Eye (tissue), 1 donor: ENCODE measurements around the gene TAB2.
A peak's percentile ranks its signal among the peaks of the same experiment; 100 is the strongest.

Source experiments
- DNase-seq: peaks from one replicate; pipeline ENCODE4 v3.0.0-alpha.2; 2015

Gene TAB2, protein sequence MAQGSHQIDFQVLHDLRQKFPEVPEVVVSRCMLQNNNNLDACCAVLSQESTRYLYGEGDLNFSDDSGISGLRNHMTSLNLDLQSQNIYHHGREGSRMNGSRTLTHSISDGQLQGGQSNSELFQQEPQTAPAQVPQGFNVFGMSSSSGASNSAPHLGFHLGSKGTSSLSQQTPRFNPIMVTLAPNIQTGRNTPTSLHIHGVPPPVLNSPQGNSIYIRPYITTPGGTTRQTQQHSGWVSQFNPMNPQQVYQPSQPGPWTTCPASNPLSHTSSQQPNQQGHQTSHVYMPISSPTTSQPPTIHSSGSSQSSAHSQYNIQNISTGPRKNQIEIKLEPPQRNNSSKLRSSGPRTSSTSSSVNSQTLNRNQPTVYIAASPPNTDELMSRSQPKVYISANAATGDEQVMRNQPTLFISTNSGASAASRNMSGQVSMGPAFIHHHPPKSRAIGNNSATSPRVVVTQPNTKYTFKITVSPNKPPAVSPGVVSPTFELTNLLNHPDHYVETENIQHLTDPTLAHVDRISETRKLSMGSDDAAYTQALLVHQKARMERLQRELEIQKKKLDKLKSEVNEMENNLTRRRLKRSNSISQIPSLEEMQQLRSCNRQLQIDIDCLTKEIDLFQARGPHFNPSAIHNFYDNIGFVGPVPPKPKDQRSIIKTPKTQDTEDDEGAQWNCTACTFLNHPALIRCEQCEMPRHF

DNA sequence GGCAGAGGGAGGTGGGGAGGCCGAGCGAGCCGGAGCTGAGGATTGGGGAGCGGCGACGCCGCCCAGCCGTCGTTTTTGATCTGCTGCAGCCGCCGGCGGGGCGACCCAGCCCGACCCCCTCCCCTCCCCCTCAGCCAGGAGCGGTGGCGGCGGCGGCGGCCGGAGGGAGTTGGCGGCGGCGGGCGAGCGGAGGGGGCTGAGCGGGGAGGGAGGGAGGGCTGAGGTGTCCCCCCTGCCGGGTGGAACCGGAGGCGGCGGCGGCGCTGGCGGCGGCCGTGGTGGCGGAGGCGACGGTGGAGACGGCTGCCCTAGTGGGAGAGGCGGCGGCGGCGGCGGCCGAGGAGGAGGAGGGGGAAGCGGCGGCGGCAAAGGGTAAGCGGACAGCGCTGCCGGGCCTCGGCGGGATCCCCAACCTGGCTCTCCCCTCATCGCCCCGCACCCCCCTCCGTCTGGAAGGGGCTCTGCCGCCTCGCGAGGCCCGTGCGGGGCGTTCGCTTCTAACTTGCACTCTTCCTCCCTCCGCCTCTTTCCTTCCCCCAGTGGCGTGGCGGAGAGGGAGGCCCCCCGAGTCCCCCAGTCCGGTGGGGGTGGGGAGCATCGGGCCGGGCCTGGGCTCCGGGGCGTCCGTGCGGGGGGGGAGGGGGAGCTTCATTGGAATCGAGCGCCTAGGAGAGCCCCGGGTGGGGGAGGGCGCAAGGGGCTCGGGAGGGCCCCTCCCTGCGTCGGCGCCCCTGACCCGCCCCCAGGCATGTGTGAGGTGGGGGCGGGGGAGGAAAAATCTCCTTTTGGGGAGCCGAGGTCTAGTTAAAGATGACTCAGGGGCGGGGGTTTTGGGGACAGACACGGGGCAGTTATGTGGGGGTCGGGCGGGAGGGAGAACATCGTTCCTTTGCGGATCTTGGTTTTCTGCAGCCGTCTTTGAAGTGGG, at the start of gene TAB2:
TAB2 (plus strand) TSS at position 69 of the 928 bp plus-strand sequence. CDS start 52,286 bp downstream, outside the sequence.
- DNase-seq: peak; percentile 87

DNA sequence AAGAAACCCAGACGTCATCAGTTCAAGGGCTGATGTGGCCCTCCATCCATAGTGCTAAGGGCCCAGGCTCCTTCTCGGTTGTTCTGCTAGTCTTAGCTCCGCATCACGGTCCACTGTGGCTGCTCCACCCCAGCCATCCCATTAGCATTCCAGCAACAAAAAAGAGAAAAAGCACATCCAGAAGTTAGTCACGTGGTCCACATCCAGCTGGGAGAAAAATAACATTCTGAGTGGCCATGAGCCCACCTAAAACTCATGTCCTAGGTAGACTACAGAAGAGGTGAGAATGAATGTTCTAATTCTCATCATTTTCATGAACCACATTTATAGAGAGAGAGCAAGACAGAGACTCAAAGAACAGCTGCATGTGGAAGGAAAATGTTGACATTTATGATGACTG, 49.4 kb upstream of the TAB2 start:
- no peak for DNase-seq

DNA sequence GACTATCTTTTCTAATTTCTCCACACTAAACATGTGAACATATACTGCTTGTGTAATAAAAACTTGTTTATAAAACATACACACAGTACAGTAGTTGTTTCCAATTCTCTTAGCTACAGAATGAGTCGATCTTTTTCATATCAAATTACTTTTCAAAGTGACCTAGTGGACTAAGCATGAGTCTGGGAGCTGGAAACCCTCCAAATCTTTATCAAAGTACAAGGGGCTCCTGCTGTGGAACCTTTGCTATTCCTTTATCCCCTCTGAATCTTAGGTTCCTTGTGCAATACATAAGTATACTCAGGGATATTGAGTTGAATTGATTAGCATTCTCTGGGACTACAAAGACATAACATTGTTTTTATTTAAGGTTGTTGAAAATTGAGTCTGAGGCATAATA, 48.7 kb upstream of the TAB2 start:
- DNase-seq: no peak

DNA sequence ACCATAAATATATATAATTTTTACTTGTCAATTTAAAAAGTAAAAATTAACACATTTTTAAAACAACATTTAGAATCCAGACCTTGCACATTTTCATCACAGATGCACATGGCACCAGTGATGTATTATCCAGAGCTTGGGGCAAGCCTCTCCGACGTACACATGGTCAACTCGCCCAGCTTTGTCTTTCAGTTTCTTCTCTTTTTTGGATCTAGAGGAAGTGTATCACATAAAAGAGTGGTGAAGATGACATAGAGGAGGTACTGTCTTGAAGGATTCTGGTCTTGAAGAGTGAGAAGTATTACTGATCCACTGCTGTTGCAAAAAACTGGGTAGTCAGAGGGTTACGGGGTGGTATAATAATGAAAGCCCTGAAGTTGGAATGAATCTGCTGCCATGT, 46.9 kb upstream of the TAB2 start:
- no peak for DNase-seq

DNA sequence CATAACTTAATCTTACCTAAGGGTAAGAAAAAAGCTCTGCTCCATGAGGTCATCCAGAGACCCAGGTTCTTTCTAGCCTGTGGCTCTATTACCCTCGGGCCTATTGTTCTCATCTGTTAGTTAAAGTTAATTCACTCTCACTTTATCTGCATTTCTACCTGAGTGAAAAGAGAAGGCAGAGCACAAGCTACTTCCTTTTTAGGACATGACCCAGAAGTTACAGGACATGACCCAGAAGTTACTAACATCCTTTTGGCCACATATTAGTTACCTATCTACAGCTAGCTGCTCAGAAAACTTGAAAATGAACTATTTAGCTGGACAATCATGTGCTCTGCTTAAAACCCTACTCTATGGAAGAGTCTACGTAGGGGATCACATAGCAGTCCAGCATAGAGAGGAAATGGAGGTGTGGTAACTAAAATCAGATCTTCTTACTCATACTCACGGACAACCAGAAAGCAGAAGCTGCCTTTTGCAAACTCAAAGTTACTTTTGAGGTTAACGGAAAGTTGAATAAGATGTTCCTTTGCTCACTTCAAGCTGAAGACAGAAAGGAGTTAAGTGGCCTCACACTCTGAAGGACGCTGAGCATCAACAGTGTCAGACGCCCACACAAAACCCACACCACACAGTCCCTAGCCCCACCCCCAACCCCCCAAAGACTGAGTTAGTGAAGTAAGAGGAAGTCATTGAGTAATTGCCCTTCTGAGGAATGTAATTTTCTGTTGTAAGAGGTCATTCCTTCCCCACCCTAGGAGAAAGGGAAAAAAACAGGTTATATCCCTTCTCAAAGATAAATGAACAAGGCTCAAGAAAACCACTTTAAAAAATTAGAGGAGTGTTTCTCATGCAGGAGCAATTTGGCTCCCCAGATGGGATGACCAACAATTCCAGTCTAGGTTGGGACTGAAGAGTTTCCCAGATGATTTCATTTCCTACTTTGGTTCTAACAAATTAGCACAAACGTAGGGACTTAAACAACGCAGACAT, 45.9 kb upstream of the TAB2 start:
- DNase-seq: no peak

DNA sequence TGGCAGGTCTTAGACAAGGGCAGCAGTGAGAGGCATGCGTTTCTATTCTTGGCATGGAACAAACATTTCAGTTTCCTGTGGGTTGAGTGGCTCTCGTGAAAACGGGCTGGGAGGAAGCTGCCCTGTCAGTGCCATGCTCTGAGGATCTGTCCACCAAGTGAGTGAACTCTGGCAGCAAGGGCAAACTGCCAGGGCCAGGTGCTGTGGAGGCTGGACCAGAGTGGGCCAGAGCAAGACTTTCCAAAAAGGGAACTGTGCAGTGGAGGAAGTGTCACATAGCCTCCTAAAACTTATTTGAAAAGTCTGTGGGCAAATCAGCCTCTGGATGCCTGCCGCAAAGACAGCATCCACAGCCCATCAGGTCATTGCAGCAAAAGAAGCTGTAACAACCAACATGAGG, 44.2 kb upstream of the TAB2 start:
- DNase-seq: no peak

DNA sequence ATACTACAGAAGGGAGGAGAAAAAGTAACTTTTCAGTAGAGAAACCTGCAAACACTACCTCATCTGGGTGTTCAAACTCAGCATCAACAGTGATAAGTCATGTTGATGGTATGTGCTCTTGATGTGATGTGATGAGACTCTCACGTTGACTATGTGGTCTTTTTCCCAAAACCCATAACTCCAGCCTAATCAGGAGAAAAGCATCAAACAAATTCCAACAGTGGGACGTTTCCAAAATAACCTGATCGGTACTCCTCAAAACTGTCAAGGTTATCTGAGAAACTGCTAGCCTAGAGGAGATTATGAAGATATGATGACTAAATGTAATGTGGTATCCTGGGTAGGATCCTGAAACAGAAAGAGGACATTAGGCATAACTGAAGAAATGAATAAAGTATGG, 41.9 kb upstream of the TAB2 start:
- no peak for DNase-seq

DNA sequence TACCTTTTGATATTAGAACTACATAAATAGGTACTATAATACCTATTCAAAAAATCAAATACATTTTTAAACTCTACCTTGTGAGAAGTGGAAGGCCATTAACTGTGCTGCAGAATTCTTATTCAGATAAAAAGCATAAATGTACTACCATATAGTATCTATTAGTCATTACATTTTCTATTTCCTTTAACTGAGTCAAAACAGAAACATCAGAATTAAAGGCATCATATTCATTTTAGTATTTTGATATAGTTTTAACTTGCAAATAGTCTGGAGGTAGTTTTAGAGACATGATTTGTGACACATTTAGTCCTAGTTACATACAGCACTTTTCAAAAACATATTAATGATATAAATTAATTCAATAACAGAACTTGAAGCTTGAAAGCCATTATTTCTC, 39.9 kb upstream of the TAB2 start:
- no peak for DNase-seq

DNA sequence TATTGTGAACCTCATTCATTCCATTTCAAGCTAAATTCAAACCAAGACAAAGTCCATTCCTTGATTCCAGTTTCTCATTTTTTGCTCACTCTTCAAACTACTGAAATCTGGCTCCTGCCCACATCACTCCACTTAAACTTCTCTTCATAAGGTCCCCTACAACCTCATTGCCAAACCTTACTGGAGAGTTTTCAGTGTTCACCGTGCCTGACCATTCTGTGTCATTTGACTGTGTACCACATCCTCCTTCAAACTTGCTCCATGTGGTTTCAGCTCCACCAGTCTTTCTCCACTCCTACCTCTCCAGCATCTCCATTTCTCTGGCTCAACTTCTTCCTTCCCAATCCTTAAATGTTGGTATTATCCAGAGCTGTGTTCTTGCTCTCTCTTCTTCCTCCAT, 38.5 kb upstream of the TAB2 start:
- DNase-seq: no peak

DNA sequence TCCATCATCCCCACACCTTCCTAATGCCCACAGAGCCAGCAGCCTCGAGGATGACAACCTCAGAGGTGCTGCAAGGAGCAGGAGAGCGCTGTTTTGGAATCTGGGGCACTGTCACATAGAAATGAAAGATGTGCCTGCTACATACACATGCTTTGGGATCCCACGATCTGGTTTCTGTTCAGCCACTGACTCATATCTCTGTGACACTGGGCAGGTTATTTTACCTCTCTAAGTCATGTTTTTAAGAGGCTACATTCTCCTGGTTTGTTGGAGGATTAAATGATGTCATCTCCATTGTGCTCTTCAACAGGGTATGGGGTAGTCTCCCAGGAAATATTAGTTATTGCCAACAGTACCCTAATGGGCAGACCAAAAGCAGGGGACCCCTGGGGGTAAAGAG, 32.6 kb upstream of the TAB2 start:
- no peak for DNase-seq

DNA sequence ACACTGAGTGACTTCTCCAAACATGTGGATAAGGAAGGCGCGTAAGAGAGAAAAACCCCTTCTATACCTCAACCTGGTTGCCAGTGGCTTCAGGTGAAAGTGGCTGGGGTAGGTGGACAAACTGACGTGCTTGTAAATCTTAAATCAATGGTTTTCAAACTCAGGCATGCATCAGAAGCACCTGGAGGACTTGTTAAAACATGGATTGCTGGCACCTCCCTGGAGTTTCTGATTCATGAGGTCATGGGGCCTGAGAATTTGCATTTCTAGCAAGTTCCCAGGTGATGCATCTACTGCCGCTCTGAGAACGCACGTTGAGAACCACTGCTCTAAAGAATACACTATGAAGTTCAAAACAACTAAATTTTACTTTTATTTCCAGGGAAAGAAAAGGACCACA, 31.9 kb upstream of the TAB2 start:
- no peak for DNase-seq

DNA sequence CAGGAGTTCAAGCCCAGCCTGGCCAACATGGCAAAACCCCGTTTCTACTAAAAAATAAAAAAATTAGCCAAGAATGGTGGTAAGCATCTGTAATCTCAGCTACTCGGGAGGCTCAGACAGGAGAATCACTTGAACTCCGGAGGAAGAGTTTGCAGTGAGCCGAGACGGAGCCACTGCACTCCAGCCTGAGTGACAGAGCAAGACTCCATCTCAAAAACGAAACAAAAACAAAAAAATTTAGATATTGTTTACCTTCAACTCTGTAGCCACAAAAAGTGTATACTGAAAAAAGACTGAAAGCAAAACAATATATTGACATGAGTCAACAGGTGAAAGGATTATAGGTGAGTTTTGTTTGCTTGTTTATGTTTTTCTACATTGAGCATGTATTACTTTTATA, 30.6 kb upstream of the TAB2 start:
- no peak for DNase-seq

DNA sequence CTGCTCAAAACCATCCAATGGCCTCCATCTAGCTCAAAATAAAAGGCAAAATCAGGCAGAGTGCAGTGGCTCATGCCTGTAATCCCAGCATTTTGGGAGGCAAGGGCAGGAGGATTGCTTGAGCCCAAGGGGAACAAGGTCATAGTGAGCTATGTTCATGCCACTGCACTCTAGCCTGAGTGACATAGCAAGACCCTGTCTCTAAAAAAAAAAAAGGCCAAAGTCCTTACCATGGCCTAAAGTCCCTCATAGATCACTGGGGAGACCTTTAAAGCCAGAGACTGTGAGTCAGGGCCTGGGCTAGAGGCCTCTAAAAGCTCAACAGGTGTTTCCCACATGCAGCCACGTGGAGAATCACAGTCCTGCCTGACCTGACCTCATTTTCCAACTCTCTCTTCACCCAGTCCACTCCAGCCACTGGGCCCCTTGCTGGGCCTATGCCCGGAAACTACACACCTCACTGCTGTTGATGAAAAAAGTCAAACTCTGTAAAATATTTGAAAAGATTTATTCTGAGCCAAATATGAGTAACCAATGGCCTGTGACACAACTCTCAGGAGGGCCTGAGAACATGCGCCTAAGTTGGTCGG, 28.2 kb upstream of the TAB2 start:
- no peak for DNase-seq

DNA sequence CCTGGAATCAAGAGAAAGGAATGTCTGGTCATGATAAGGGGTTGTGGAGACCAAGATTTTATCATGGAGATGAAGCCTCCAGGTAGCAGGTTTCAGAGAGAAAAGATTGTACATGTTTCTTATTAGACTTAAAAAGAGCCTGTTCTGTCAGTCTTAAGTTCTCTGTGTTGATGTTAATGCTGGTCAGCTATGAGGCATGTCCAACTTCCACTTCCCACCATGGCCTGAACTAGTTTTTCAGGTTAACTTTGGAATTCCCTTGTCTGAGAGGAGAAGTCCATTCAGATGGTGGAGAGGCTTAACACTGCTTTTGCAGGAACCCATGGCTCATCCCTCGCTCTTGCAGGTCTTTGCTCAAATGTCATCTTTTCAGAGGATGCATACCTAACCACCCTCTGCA, 27.5 kb upstream of the TAB2 start:
- DNase-seq: no peak

DNA sequence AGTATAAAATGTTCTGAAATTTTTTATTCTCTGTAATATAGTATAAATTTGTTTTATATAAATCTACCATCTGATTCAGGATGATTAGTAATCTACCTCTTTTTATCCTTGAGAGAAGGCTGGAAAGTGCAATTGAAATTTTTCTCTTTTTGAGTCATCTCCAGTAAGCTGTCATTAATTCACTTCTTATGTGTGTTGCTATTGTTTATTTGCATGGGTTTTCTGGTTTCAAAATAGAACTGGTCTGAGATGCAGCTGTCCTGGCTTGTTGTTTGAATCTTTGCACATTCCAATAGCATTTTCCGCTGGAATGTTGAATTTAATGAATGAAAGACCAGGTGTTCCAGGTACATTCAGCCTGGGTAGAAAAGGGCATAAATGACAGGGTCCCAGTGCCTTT, 24.3 kb upstream of the TAB2 start:
- no peak for DNase-seq

DNA sequence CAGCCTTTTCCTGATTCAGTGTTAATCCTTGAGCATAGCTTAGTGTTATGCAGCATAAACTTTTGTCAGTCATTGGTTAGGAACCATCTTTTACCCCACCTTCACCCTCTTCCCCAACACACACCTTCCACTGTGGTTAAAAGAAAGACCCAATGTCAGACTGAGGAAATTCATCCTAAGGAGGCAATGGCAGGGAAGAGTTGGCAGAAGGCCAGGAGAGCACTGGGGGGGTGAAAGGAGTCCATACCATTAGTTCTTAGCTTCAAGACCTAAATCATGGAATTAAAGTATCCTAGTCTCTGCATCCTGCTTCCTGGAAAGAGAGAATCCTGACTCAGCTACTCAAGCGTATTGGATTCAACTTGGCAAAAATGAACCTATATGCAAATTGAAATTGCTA, 16.9 kb upstream of the TAB2 start:
- no peak for DNase-seq

DNA sequence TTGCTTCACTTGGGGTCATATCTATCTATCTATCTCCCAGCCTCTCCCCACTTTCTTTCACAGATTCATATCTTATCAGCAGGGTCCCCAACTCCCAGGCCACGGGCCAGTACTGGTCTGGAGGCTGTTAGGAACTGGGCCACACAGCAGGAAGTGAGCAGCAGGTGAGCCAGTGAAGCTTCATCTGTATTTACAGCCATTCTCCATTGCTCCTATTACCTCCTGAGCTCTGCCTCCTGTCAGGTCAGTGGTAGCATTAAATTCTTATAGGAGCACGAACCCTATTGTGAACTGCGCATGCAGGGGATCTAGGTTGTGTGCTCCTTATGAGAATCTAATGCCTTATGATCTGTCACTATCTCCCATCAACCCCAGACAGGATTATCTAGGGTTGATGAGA, 14.8 kb upstream of the TAB2 start:
- DNase-seq: no peak

DNA sequence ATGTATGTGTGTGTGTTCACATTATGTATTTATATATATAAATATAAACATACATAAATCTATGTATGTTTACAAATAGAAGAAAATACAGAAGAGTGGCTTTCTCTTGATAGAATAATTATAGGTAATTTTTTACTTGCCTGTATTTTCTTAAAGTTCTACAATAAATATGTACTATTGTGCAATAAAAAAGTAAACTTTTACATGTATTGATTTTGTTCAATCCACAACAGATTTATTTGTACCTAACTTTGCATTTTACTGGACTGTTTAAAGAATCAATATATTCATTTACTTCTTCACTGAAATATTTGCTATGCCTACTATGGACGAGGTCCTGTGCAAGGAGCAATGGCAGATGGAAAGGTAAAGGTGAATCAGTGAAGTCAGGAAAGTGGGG, 14.0 kb upstream of the TAB2 start:
- DNase-seq: no peak

DNA sequence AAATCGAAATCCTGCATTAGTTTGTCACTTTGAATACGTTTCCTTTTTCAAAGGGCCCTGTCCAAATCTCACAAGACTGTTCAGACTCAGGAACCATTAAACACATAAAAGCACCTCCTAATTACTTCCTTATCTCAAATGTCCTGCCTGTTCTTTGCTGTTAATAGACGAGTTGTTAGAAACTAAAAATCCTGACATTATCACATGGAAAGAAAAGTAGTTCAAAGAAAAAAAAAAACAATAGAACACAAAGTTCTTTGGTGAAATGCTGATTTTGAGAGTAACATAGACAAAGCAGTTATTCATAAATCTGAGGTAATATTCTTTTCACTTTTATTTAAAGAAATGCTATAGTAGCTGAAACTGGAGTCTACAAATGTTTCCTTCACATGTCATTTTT, 12.1 kb upstream of the TAB2 start:
- no peak for DNase-seq

DNA sequence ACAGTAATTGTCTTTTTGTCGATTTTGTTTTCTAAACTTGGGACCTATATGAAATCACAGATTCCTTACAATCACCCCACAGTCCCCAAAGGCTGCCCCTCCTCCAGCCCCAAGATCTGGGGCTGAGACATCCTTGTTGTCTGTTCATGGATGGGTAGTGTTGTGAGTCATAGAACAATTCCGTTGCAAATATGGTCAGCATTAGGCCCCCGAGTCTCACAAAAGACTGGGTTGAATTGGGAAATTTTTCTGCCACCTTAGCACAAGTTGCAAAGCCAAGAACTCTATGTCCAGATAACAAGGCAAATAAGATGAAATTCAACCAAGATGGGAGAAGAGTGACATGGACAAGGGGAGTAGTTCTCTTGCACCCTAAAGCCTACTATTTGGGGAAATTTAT, 10.5 kb upstream of the TAB2 start:
- DNase-seq: no peak

DNA sequence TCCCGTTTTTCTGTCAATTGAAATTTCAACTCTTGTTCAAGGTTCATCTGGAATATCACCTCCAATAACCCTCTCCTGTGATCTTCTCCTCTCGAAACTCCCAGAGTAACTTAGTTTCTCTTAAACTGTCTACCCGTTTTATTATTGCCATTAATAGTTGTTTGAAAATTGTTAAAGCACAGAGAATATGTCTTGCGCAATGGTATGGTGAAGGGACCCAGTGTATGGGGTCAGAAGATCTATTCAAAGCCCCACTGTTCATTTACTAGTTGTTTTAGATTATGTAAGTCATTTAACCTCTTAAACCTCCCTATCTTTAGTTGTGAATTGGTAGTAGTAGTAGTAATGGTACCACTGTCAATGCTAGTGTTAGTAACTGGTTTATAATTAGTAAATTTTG, 6.2 kb upstream of the TAB2 start:
- no peak for DNase-seq

DNA sequence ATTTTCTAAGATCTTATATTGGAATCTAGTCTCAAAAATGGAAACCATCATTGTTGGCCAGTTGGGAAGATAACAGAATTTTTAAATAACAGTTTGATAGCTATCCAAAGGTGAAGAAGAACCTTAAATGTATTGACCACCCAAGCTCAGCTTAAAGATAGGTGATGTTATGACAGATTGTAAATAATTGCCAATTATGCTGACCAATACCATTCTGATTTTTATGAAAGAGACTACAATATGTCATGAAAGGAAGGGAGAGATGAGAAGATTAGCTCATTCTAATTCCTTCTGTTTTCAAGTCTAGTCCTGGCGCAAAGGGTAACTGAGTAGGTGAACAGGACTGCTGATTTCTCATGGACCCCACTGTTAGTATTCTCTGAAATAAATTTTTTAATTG, 5.7 kb upstream of the TAB2 start:
- DNase-seq: no peak
